A549 (cell line): ENCODE results near the gene CTSC. TPM values are rescaled to one million over a fixed set of nuclear protein-coding genes. Genes with fewer than 3 reads are reported as not detected.

Experiments used
- ATAC-seq, 2 experiments: fragments of 200-7000 bp in 1 of 2; fragments of >200 bp in 1 of 2; cut with Nextera tagmentation in 1 of 2; cut with Tn5 transposase in 1 of 2; 3 replicates each; pipeline versions ENCODE4 v1.8.0 to v1.9.1; 2018 to 2020; ENCODE audit warnings: mild to moderate bottlenecking in 1 of 2, moderate library complexity in 1 of 2
- CTCF ChIA-PET: fragments of 300-600 bp; sonication (Branson Sonifier 250); formaldehyde crosslinking; extraction: SDS; loops from one replicate; lab custom pipeline; 2021; ENCODE audit warnings: antibody characterized with exemption, inconsistent platforms; lab: Yijun Ruan, JAX
- POLR2A ChIA-PET: fragments of 350-600 bp; formaldehyde crosslinking; extraction: SDS; loops from one replicate; lab custom pipeline; 2021; ENCODE audit warnings: antibody characterized with exemption, inconsistent platforms; lab: Yijun Ruan, JAX
- DNase-seq, 2 experiments: peaks; one replicate each; pipeline versions ENCODE4 v3.0.0 to v3.0.0-alpha.2; 2011 to 2016; ENCODE audit warnings: low read depth in 1 of 2, low spot score in 1 of 2
- FAIRE-seq: peaks from 2 replicates; lab custom pipeline; 2011; peaks lifted over from hg19 to GRCh38; lab: Jason Lieb, UNC
- H3K27ac ChIP-seq, 2 experiments: fragments of >200 bp; sonication (Bioruptor Twin); formaldehyde crosslinking; 3 replicates each; pipeline ENCODE4 v1.5.1; 2016 to 2017
- H3K4me1 ChIP-seq: fragments of >200 bp; sonication (Bioruptor Twin); formaldehyde crosslinking; 3 replicates; pipeline ENCODE4 v1.6.1; 2016
- H3K4me2 ChIP-seq: fragments of >200 bp; sonication (Bioruptor Twin); formaldehyde crosslinking; 3 replicates; pipeline ENCODE4 v1.6.1; 2016
- H3K4me3 ChIP-seq: fragments of >200 bp; sonication (Bioruptor Twin); formaldehyde crosslinking; 3 replicates; pipeline ENCODE4 v1.5.1; 2016
- H3K9me3 ChIP-seq: fragments of >200 bp; sonication (Bioruptor Twin); formaldehyde crosslinking; 3 replicates; pipeline ENCODE4 v1.6.1; 2016
- BCL3 ChIP-seq: fragments of >200 bp; sonication (Bioruptor Twin); formaldehyde crosslinking; IDR thresholded peaks from 3 replicates; pipeline ENCODE4 v1.6.1; 2016
- BHLHE40 ChIP-seq: IDR thresholded peaks from 2 replicates; pipeline ENCODE4 v1.6.1; 2012; ENCODE audit warnings: low read depth, low read length, inconsistent platforms
- CHD4 ChIP-seq: fragments of 200-600 bp; sonication (generic); IDR thresholded peaks from 2 replicates; pipeline ENCODE4 v1.6.1; 2016; ENCODE audit warnings: antibody characterized with exemption, mild to moderate bottlenecking, borderline replicate concordance
- EHMT2 ChIP-seq: fragments of 200-600 bp; sonication (generic); IDR thresholded peaks from 2 replicates; pipeline ENCODE4 v1.6.1; 2016; ENCODE audit warnings: antibody characterized with exemption, low read depth, mild to moderate bottlenecking, moderate library complexity
- ESRRA ChIP-seq: fragments of 150-350 bp; IDR thresholded peaks from 2 replicates; pipeline ENCODE4 v1.6.1; 2014; ENCODE audit warnings: mild to moderate bottlenecking, low read length, borderline replicate concordance
- GATA3 ChIP-seq: IDR thresholded peaks from 2 replicates; pipeline ENCODE4 v1.6.1; 2012; ENCODE audit warnings: borderline replicate concordance
- HDAC2 ChIP-seq: fragments of 200-600 bp; sonication (generic); IDR thresholded peaks from 2 replicates; pipeline ENCODE4 v1.6.1; 2016
- HES2 ChIP-seq: fragments of >200 bp; sonication (Bioruptor Twin); formaldehyde crosslinking; IDR thresholded peaks from 2 replicates; pipeline ENCODE4 v1.6.1; 2016
- HOXA7 ChIP-seq: fragments of 250-450 bp; sonication (Bioruptor Pico); IDR thresholded peaks from 2 replicates; pipeline ENCODE4 v1.5.0; 2020; ENCODE audit warnings: mild to moderate bottlenecking, moderate library complexity
- JUNB ChIP-seq: fragments of >200 bp; sonication (Bioruptor Twin); formaldehyde crosslinking; IDR thresholded peaks from 2 replicates; pipeline ENCODE4 v1.6.1; 2016
- MAFK ChIP-seq: fragments of 450-650 bp; IDR thresholded peaks from 2 replicates; pipeline ENCODE4 v1.6.1; 2014; ENCODE audit not compliant: partially characterized antibody
- MAZ ChIP-seq: fragments of 150-350 bp; IDR thresholded peaks from 2 replicates; pipeline ENCODE4 v1.6.1; 2014; ENCODE audit warnings: antibody characterized with exemption, low read depth, low read length, borderline replicate concordance
- MYC ChIP-seq: IDR thresholded peaks from 2 replicates; pipeline ENCODE4 v1.6.1; 2012; ENCODE audit warnings: mild to moderate bottlenecking, inconsistent platforms, low read length, improper control_type of control experiment, borderline replicate concordance
- NFE2L2 ChIP-seq: fragments of 150-350 bp; conservative IDR thresholded peaks from 2 replicates; pipeline ENCODE4 v1.6.1; 2014; ENCODE audit warnings: low read length
- PBX3 ChIP-seq: IDR thresholded peaks from 2 replicates; pipeline ENCODE4 v1.6.1; 2012
- POLR2A ChIP-seq: IDR thresholded peaks from 2 replicates; pipeline ENCODE4 v1.6.1; 2012; ENCODE audit warnings: mild to moderate bottlenecking, low read length
- RARB ChIP-seq: fragments of 250-450 bp; sonication (Bioruptor Pico); IDR thresholded peaks from 2 replicates; pipeline ENCODE4 v1.8.0; 2021; ENCODE audit warnings: mild to moderate bottlenecking, moderate library complexity
- SREBF2 ChIP-seq: fragments of 450-650 bp; IDR thresholded peaks from 2 replicates; pipeline ENCODE4 v1.6.1; 2014; ENCODE audit warnings: mild to moderate bottlenecking, moderate library complexity
- ZC3H11A ChIP-seq: fragments of 450-650 bp; IDR thresholded peaks from 2 replicates; pipeline ENCODE4 v1.6.1; 2014; ENCODE audit warnings: antibody characterized with exemption, mild to moderate bottlenecking
- WGBS: methylation state at CpG from one replicate; pipeline ENCODE4 v1.1.6; 2017; ENCODE audit errors: missing lambda C conversion rate; 5-methylcytosine and 5-hydroxymethylcytosine counted together
- polyA plus RNA-seq, 4 experiments: library from polyadenylated mRNA; depleted of rRNA in 3 of 4; stranded (reverse); fragments of >200 nt; fragmentation: RNase III in 1 of 4; extraction: RNeasy Plus Mini Kit Qiagen cat#74134 plus additional on column Dnase treatment in 1 of 4; gene quantifications; 2 replicates in 3 of 4; 3 replicates in 1 of 4; pipeline ENCODE4 v1.2.3, GENCODE V29; 2011 to 2017
- TF ChIP-seq, protein P1 (sequence below): fragments of 200-600 bp; sonication (generic); IDR thresholded peaks from 2 replicates; pipeline ENCODE4 v1.6.1; 2016; ENCODE audit warnings: antibody characterized with exemption, mild to moderate bottlenecking, moderate library complexity
- TF ChIP-seq, protein P2 (sequence below): fragments of 250-450 bp; sonication (Bioruptor Pico); IDR thresholded peaks from 2 replicates; pipeline ENCODE4 v1.5.0; 2021; ENCODE audit warnings: mild to moderate bottlenecking, moderate library complexity, borderline replicate concordance

The CTSC gene
- polyA plus RNA-seq, 2 of the 4 experiments (the other 2 are of a cell fraction): 50.0 to 118 TPM

DNA sequence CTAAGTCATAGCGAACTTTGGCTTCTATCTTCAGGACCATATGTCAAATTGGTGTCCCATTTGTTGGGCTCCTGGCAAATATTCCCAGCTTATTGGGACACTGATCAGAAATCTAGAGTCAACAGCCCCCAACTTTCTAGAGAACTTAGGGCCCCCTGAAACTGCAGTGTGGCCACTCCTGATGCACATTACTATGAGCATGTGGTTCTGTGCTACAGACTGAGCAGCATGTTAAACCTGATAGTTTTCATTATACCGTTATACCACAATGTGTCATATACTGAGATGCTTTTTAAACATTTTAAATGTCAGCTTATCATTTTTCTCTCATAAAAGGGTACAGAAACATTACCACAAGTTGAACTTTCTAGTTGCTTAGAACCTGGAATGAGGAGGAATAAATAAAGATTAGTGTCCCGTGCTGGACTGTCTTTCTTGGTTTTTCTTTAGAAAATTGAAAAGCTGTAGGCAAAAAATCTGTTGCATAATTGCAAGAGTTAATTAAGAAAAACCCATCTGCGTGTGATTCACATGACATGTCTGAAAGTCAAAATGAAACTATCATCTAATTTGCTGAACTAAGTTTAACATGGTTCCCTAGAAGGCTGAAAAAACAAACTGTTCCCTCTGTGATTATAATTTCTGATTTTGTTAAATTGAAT, 16.4 kb upstream of the CTSC start:
- TF ChIP-seq, protein P1, sequence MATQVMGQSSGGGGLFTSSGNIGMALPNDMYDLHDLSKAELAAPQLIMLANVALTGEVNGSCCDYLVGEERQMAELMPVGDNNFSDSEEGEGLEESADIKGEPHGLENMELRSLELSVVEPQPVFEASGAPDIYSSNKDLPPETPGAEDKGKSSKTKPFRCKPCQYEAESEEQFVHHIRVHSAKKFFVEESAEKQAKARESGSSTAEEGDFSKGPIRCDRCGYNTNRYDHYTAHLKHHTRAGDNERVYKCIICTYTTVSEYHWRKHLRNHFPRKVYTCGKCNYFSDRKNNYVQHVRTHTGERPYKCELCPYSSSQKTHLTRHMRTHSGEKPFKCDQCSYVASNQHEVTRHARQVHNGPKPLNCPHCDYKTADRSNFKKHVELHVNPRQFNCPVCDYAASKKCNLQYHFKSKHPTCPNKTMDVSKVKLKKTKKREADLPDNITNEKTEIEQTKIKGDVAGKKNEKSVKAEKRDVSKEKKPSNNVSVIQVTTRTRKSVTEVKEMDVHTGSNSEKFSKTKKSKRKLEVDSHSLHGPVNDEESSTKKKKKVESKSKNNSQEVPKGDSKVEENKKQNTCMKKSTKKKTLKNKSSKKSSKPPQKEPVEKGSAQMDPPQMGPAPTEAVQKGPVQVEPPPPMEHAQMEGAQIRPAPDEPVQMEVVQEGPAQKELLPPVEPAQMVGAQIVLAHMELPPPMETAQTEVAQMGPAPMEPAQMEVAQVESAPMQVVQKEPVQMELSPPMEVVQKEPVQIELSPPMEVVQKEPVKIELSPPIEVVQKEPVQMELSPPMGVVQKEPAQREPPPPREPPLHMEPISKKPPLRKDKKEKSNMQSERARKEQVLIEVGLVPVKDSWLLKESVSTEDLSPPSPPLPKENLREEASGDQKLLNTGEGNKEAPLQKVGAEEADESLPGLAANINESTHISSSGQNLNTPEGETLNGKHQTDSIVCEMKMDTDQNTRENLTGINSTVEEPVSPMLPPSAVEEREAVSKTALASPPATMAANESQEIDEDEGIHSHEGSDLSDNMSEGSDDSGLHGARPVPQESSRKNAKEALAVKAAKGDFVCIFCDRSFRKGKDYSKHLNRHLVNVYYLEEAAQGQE: no peak
- TF ChIP-seq POLR2A: no peak
- no peak for TF ChIP-seq RARB (CRISPR knock-in tag)
- ATAC-seq (no peak), FAIRE-seq (no peak), DNase-seq (no peak)
- Histone ChIP-seq H3K4me2 (no peak overlapping the region), H3K9me3 (no peaks in the 10 kb centered on the region), H3K4me1 (peaks cover 15% of the 10 kb centered on the region), H3K4me3 (no peak overlapping the region), H3K27ac (no peak overlapping the region)
- CTCF ChIA-PET: interaction anchor here (1.2 kb wide), 1 partner anchor 250 kb away, joined by 4 read pairs; no protein-coding TSS in a partner anchor
- POLR2A ChIA-PET: no interaction called here
- whole genome bisulfite sequencing: 74% methylated on average over 4 of the region's 4 CpGs

DNA sequence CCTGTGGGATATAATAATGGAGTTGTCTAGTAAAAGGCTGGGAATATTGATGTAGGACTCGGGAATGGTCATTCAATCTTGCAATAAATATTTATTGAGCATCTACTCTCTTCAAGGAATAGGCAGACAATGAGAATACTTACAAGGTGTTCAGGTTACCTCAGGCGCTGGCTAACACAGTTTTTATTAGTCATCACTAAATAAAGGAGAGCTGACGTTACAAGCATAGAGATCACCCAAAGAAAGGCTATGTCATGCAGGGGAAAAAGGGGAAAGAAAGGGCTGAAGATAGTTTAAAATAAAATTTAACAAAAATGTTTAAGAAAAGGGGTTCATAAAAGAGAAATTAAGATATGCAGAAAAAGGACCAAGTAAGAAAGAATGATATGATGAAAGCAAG, 15.8 kb upstream of the CTSC start:
- DNase-seq (no peak), ATAC-seq (no peak)

GRCh38 chr11:88352139-88352538, 14.6 kb upstream of the CTSC start:
- ATAC-seq: no peak
- TF ChIP-seq MYC (no peak), BHLHE40 (no peak), CHD4 (no peak), JUNB (no peak), ESRRA (no peak), EHMT2 (no peak), BCL3 (no peak), HES2 (no peak), ZC3H11A (no peak), POLR2A (no peak), GATA3 (no peak), HDAC2 (no peak), PBX3 (no peak), SREBF2 (no peak), HOXA7 (CRISPR knock-in tag) (no peak), NFE2L2 (no peak)
- TF ChIP-seq, protein P2, sequence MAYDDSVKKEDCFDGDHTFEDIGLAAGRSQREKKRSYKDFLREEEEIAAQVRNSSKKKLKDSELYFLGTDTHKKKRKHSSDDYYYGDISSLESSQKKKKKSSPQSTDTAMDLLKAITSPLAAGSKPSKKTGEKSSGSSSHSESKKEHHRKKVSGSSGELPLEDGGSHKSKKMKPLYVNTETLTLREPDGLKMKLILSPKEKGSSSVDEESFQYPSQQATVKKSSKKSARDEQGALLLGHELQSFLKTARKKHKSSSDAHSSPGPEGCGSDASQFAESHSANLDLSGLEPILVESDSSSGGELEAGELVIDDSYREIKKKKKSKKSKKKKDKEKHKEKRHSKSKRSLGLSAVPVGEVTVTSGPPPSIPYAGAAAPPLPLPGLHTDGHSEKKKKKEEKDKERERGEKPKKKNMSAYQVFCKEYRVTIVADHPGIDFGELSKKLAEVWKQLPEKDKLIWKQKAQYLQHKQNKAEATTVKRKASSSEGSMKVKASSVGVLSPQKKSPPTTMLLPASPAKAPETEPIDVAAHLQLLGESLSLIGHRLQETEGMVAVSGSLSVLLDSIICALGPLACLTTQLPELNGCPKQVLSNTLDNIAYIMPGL: no peak
- no peak overlapping the region for H3K27ac ChIP-seq
- no peak overlapping the region for H3K4me2 ChIP-seq
- ChIA-PET POLR2A (no interaction called here), CTCF (interaction anchor here (1.3 kb wide), 1 partner anchor 336 kb away, joined by 4 read pairs; no protein-coding TSS in a partner anchor)
- no peak overlapping the region for H3K4me3 ChIP-seq
- FAIRE-seq: no peak
- peaks cover 3% of the 10 kb centered on the region; the same call in 2 of the 3 replicates for H3K4me1 ChIP-seq
- H3K9me3 ChIP-seq: no peaks in the 10 kb centered on the region
- DNase-seq: no peak

More for the DNA sequence above, 15.8 kb upstream of the CTSC start:
- no peak for FAIRE-seq
- Histone ChIP-seq H3K4me1 (peaks cover 15% of the 10 kb centered on the region), H3K27ac (no peak overlapping the region), H3K4me2 (no peak overlapping the region), H3K4me3 (no peak overlapping the region), H3K9me3 (no peaks in the 10 kb centered on the region)
- ChIA-PET POLR2A (no interaction called here), CTCF (interaction anchor here (1.2 kb wide), 1 partner anchor 250 kb away, joined by 4 read pairs; no protein-coding TSS in a partner anchor)
- TF ChIP-seq MAFK (no peak), JUNB (no peak), POLR2A (no peak), MAZ (no peak)
- WGBS: 62% methylated on average over 3 of the region's 3 CpGs
